ENCODE data around the gene NECAP2. TPM values are rescaled to one million over a fixed set of nuclear protein-coding genes. Genes with fewer than 3 reads are reported as not detected.
A peak's percentile ranks its signal among the peaks of the same experiment; 100 is the strongest.

NECAP2 gene
- total RNA-seq, 3 donors from 2014 or later (not counting 1 experiment from before 2014, with no cell fraction given), result 62.1 to 73.1 (median 73.0) TPM

GRCh38 chr1:16436946-16437474 lies 3.5 kb upstream of the NECAP2 start, which contains the start of gene SPATA21:
TSS of gene SPATA21 (minus strand) at chr1:16437424. CDS start at chr1:16431371, 6,053 bp downstream.
- H3K4me1 Mint-ChIP-seq, result peaks cover 16 to 18% of the 10 kb centered on the region in 2 donors
- H3K4me3 Mint-ChIP-seq, result peak within 1 kb of the TSS; percentile 28
- 85% methylated on average over 3 of the region's 3 CpGs for WGBS (ENCODE audit: insufficient coverage)
- H3K27me3 Mint-ChIP-seq (ENCODE audit: low read depth in 2 of 2), result peaks cover 0 to 3% of the 10 kb centered on the region in 2 donors
- no peak for ATAC-seq
- DNase-seq, result no peak
- intact Hi-C loops (cut with micrococcal nuclease), result no loop called here
- no peaks in the 10 kb centered on the region for H3K9me3 ChIP-seq (ENCODE audit: control insufficient read depth, insufficient read depth, low read length)
- no peak within 1 kb of the TSS for H3K4me3 ChIP-seq (ENCODE audit: low read length)
- H3K4me1 ChIP-seq (ENCODE audit: control insufficient read depth, insufficient read depth, low read length), result peaks cover 27% of the 10 kb centered on the region
- no peaks in the 10 kb centered on the region for H3K36me3 Mint-ChIP-seq
- H3K36me3 ChIP-seq (ENCODE audit: control insufficient read depth, insufficient read depth, low read length), result no peaks in the 10 kb centered on the region
- H3K27me3 ChIP-seq (ENCODE audit: control insufficient read depth, insufficient read depth, low read length), result no peaks in the 10 kb centered on the region
- no peak within 1 kb of the TSS for H3K27ac Mint-ChIP-seq
- H3K9me3 Mint-ChIP-seq, result no peaks in the 10 kb centered on the region
- no peak within 1 kb of the TSS for H3K27ac ChIP-seq (ENCODE audit: low read length)
- TF ChIP-seq CTCF (IDR thresholded peaks at IDR 0.05), result no peak

DNA sequence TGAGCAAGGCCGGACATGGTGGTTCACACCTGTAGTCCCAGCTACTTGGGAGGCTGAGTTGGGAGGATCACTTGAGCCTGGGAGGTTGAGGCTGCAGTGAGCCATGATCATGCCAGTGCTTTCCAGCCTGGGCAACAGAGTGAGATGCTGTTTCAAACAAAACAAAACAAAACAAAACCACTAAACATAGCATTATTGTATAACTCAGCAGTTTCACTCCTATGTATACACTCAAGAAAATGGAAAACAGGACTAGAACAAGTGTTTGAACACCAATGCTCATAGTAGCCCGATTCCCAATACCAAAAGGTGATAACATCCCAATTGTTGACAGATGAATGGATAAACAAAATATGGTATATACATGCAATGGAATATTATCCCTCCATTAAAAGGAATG lies 2.0 kb upstream of the NECAP2 start:
- no peak for TF ChIP-seq CTCF (IDR thresholded peaks at IDR 0.05)
- intact Hi-C loops (cut with micrococcal nuclease), result no loop called here
- H3K27me3 ChIP-seq (ENCODE audit: control insufficient read depth, insufficient read depth, low read length), result no peaks in the 10 kb centered on the region
- DNase-seq (no peak), ATAC-seq (no peak)
- H3K27ac ChIP-seq (ENCODE audit: low read length), result no peak overlapping the region
- H3K36me3 ChIP-seq (ENCODE audit: control insufficient read depth, insufficient read depth, low read length), result peaks cover 6% of the 10 kb centered on the region
- H3K27ac Mint-ChIP-seq, result peak overlapping the region in 1 of 2 donors; percentile 9
- peaks cover 35% of the 10 kb centered on the region for H3K4me1 ChIP-seq (ENCODE audit: control insufficient read depth, insufficient read depth, low read length)
- no peak overlapping the region for H3K4me3 ChIP-seq (ENCODE audit: low read length)
- 100% methylated on average over 1 of the region's 2 CpGs for WGBS (ENCODE audit: insufficient coverage)
- H3K9me3 ChIP-seq (ENCODE audit: control insufficient read depth, insufficient read depth, low read length), result no peaks in the 10 kb centered on the region
- peak overlapping the region; percentile 55 for H3K4me3 Mint-ChIP-seq
- H3K36me3 Mint-ChIP-seq, result no peaks in the 10 kb centered on the region
- peaks cover 18 to 22% of the 10 kb centered on the region in 2 donors for H3K4me1 Mint-ChIP-seq
- H3K9me3 Mint-ChIP-seq, result no peaks in the 10 kb centered on the region
- no peaks in the 10 kb centered on the region for H3K27me3 Mint-ChIP-seq (ENCODE audit: low read depth in 2 of 2)

GRCh38 chr1:16438924-16439323 lies 1.6 kb upstream of the NECAP2 start:
- H3K4me1 Mint-ChIP-seq, result peaks cover 18 to 23% of the 10 kb centered on the region in 2 donors
- Histone ChIP-seq H3K36me3 (ENCODE audit: control insufficient read depth, insufficient read depth, low read length) (peaks cover 7% of the 10 kb centered on the region), H3K9me3 (ENCODE audit: control insufficient read depth, insufficient read depth, low read length) (no peaks in the 10 kb centered on the region), H3K4me1 (ENCODE audit: control insufficient read depth, insufficient read depth, low read length) (peaks cover 36% of the 10 kb centered on the region), H3K27ac (ENCODE audit: low read length) (no peak overlapping the region), H3K27me3 (ENCODE audit: control insufficient read depth, insufficient read depth, low read length) (no peaks in the 10 kb centered on the region), H3K4me3 (ENCODE audit: low read length) (no peak overlapping the region)
- DNase-seq (no peak), ATAC-seq (no peak)
- WGBS (ENCODE audit: insufficient coverage), result 88% methylated on average over 2 of the region's 2 CpGs
- no peaks in the 10 kb centered on the region for H3K36me3 Mint-ChIP-seq
- TF ChIP-seq CTCF (IDR thresholded peaks at IDR 0.05), result no peak
- intact Hi-C loops (cut with micrococcal nuclease), result no loop called here
- H3K27ac Mint-ChIP-seq, result peak overlapping the region in 1 of 2 donors; percentile 9
- H3K9me3 Mint-ChIP-seq, result no peaks in the 10 kb centered on the region
- peak overlapping the region; percentile 55 for H3K4me3 Mint-ChIP-seq
- H3K27me3 Mint-ChIP-seq (ENCODE audit: low read depth in 2 of 2), result no peaks in the 10 kb centered on the region

DNA sequence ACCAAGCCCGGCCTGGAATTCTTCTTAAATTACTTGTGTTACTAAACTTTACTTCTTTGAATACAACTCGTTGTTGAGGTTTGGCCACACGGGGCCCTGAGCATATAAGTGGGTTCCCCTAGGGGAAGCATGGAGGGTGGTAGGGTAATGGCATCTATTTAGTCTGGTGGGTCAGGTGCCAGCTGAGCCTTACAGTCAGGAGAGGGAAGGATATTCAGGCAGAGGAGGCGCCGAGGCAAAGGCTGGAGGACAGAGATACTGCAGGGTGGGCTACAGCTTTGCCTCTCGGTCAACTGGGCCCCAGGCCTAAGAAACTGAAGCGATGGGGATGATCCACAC lies 424 bp upstream of the NECAP2 start:
- peak overlapping the region; percentile 100 for H3K4me3 ChIP-seq (ENCODE audit: low read length)

More for the DNA sequence above, 424 bp upstream of the NECAP2 start:
- H3K27ac ChIP-seq (ENCODE audit: low read length), result peak overlapping the region; percentile 98
- Mint-ChIP-seq H3K9me3 (no peaks in the 10 kb centered on the region), H3K4me1 (peaks cover 18 to 29% of the 10 kb centered on the region in 2 donors), H3K36me3 (no peaks in the 10 kb centered on the region), H3K4me3 (peak overlapping the region; percentile 92), H3K27me3 (ENCODE audit: low read depth in 2 of 2) (no peaks in the 10 kb centered on the region), H3K27ac (peak overlapping the region; percentile 94 to 96)
- H3K4me1 ChIP-seq (ENCODE audit: control insufficient read depth, insufficient read depth, low read length), result peaks cover 36% of the 10 kb centered on the region
- H3K27me3 ChIP-seq (ENCODE audit: control insufficient read depth, insufficient read depth, low read length), result no peaks in the 10 kb centered on the region
- H3K36me3 ChIP-seq (ENCODE audit: control insufficient read depth, insufficient read depth, low read length), result peaks cover 17% of the 10 kb centered on the region
- WGBS (ENCODE audit: insufficient coverage), result 57% methylated on average over 7 of the region's 7 CpGs
- DNase-seq, result no peak
- ATAC-seq, result peak; percentile 1 to 9 (median 1)
- H3K9me3 ChIP-seq (ENCODE audit: control insufficient read depth, insufficient read depth, low read length), result no peaks in the 10 kb centered on the region
- TF ChIP-seq CTCF (IDR thresholded peaks at IDR 0.05), result no peak
- intact Hi-C loops (cut with micrococcal nuclease), result loop anchor here (1.0 to 5.0 kb wide), 2 partner anchors 57 to 73 kb away; partner anchors contain the start of gene SZRD1

Measured in natural killer cell (primary cell).